Prostate gland (tissue), 2 donors: ENCODE results near the gene RXRB.

Experiments used
- CTCF ChIP-seq, 4 experiments: fragments of 200-600 bp in 2 of 4; fragments of 450-650 bp in 2 of 4; sonication (generic) in 2 of 4; IDR thresholded peaks; 1 replicate in 3 of 4; 2 replicates in 1 of 4; pipeline ENCODE4 v1.5.1; 2016 to 2019; ENCODE audit warnings: antibody characterized with exemption in 4 of 4, mild to moderate bottlenecking in 2 of 4, moderate library complexity in 2 of 4
- POLR2A ChIP-seq: fragments of 450-650 bp; IDR thresholded peaks from one replicate; pipeline ENCODE4 v1.6.1; 2016; ENCODE audit warnings: antibody characterized with exemption, mild to moderate bottlenecking
- POLR2AphosphoS5 ChIP-seq: sonication (generic); formaldehyde crosslinking; IDR thresholded peaks from one replicate; pipeline ENCODE4 v1.6.1; 2017; ENCODE audit warnings: antibody characterized with exemption

- TF ChIP-seq CTCF (IDR thresholded peaks at IDR 0.05): no peak
- TF ChIP-seq POLR2AphosphoS5: no peak
- no peak for TF ChIP-seq POLR2A
Measured at GRCh38 chr6:33206864-33207551, 6.5 kb upstream of the RXRB start.
